Left forelimb (tissue), 1 donor: ENCODE results near the gene COL13A1.
A peak's percentile ranks its signal among the peaks of the same experiment; 100 is the strongest.

Source experiments
- DNase-seq: peaks from one replicate; pipeline ENCODE4 v3.0.0-alpha.2; 2018; ENCODE audit warnings: low spot score

Gene COL13A1

DNA sequence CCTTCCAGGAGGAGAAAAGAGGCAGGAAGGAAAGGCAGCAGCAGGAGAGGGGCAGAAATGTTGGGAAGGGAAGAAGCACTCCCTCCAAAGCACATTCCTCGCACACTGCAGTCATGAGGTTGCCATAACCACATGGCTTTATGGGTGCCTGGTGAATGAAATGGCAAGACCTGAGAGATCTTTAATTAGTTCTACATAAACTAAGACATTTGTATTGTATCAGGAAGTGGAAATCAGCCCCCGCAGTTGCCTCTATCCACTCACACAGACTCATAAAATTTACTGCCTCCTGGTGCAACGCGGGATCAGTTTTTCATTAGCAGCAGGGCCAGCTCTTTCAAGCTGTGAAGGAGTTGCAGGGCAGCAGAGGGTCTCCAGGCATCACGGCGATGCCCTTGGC is 106.4 kb downstream of the COL13A1 start:
- no peak for DNase-seq

DNA sequence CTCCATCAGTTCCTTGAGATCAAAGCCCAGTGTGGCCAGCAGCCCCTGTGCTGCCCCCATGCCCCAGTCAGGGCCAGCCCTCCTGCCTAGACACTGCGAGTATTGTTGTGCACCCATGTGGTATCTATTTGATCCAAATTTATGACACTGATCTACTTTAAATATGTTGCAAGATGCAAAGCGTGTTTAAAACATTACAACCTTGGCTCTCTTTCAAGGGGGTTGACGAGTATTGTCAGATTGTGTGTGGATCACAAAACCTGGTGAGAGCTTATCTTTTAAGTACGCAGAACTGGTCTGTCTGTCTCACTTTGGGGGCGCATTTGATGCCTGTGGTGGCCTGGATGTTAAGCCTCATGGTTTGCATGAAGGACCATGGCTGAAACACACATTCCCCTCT is 108.9 kb downstream of the COL13A1 start:
- no peak for DNase-seq

DNA sequence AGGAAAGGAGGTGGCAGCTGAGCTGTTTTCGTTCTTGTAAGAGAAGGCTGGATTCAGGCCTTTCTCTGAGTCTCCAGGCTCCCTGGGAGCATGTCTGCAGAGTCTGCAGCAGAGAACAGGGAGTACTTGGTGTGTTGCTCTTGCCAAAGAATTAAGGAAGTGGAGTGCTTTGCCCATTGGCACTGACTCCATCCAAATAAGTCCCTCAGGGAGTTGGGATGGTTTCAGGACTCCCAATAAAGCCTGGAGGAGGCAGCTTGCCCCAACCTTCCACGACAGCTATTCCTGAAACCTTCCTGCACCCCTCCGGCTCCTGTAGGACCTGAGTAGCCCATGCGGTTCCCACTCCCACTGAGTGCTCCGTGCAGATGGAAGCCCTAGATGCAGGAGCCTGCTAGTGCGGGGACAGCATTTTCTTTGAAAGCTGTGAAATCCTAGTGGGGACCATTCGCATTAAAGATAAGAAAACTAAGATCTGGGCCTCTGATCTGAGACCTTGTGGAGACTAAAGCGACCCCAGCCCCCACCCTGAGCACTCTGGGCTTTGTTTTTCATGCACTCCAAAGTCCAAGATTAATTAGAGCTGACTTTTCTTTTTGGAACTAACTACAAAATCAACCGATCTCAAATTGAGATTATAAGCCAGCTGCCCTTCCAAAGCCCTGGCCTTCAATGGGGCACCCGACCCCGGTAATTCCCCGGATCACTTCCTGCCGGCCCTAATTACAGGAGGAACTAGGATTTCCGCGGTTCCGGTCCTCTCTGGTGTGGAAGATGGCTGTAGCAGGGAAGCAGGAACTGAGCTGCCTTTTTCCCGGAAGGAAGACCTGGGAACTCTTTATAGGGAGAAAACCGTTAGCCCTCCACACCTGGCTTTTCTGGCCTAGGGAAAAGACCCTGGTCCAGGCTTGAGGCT is 110.2 kb downstream of the COL13A1 start:
- DNase-seq = no peak

DNA sequence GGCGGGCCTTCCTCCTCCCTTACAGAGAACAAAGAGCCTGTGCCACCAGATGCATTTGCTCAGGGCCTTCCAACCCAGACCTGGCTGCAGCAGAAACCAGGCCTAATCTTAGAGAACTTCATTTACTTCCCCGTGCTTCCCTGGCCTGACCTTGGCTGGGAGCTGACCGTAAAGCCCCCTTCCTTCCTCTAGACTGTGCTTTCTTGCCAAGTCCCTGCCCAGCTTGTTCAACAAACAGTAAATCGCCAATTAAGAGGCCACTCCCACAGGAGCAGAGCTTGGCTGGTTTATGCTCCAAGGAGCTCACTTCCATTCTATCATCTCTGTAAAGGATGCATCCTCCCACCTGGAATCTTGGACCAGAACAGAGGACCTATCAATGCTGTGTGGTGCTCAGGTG is 110.9 kb downstream of the COL13A1 start:
- DNase-seq = no peak

- DNase-seq = no peak
Observed at GRCh38 chr10:69913606-69914382, 112.1 kb downstream of the COL13A1 start.

- peak; percentile 79 for DNase-seq
Observed at GRCh38 chr10:69914398-69915214, 112.9 kb downstream of the COL13A1 start.

DNA sequence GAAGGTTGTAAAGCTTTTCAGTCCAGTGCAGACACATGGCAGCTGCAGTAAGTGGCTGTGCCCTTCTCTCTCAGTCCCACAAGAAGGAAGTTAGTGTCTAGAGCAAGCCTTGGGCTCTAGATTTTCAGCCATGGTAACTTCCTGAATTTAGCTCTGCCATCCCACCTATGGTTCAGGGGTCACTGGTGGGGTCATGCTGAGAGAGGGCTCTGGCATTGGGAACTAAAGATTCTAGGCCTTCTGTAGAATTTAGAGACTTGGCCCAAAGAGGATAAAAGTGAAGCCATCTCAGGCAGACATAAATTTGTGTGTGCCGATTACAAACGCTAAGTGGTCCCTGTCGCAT is 113.5 kb downstream of the COL13A1 start:
- DNase-seq = no peak

DNA sequence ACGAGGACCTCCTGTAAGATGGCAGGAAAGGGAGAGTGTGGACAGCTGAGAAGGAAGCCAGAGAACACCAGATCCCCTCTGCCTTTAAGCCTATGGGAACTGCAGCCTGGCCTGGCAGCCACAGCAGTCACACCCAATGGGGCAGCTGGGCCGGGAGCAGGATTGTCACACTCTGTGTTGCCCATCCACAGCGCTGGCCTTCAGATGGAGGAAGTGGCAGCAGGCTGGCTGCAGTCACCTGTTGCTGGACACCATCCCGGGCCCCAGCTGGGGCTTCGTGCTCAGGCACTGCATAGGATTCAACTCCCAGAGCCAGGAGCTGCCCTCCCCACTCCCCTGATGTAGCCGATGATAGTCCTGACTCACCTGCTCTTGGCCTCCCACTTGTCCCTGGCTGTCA is 114.4 kb downstream of the COL13A1 start:
- no peak for DNase-seq

DNA sequence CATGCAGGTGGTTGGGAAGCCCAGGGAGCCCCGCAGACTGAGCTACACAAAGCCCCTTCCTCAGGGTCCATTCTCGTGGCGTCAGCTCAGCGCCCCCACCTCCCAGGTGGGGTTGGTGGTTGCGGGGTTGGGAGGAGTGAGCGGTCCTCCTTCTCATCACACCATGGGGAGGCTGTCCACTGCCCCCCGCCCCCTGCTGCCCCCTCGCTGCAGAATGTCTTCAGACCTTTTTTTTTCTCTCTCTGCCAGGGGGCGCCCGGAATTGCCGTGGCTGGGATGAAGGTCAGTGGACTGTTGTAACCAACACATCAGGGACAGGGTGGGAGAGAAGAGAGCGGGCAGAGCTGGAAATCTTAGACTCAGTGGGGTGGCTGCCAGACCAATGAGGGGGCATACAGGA is 116.3 kb downstream of the COL13A1 start:
- DNase-seq = no peak

GRCh38 chr10:69919250-69919649 is 117.5 kb downstream of the COL13A1 start:
- no peak for DNase-seq

- no peak for DNase-seq
Observed at GRCh38 chr10:69925111-69925510, 123.4 kb downstream of the COL13A1 start.

GRCh38 chr10:69928339-69928738 is 126.6 kb downstream of the COL13A1 start:
- no peak for DNase-seq

DNA sequence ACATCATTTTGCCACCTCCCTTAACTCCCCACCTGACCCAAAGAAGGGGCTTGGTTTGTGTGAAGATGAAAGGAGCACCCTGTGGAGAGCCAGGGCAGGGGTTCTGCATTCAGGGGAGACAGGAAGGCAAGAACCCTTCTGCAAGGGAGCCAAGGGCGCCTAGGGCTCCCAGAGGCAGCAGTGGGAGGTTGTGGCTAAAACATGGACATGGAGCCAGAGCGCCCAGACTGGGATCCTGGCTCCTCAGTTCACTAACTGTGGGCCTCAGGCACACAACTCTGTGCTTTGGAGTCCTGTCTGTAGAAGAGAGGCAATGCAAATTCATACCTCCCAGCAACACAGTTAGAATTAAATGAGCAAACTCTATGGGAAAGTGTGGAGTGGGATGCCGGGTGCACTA is 127.9 kb downstream of the COL13A1 start:
- no peak for DNase-seq

DNA sequence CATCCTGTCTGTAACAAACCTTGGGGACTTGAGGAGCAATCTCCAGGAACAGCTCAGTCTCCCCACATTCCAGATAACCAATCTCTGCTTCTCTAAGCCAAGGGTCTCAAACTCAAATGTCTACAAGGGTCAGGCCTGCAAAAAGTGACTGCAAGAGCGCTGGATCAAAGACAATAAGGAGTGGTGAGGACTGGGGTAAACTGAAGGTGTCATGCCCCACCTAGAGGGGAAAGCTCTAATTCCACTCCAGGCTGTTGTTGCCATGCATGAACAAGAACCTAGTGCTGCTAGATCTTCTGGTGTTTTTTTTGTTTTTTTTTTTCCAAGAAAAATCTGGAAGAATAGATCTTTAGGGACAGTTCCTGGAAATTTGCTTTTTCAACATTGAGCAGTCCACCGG is 133.1 kb downstream of the COL13A1 start:
- DNase-seq = no peak

GRCh38 chr10:69936091-69936490 is 134.4 kb downstream of the COL13A1 start:
- DNase-seq = no peak

- no peak for DNase-seq
Observed at GRCh38 chr10:69938541-69938991, 136.9 kb downstream of the COL13A1 start.

GRCh38 chr10:69939061-69939460 is 137.4 kb downstream of the COL13A1 start:
- no peak for DNase-seq

DNA sequence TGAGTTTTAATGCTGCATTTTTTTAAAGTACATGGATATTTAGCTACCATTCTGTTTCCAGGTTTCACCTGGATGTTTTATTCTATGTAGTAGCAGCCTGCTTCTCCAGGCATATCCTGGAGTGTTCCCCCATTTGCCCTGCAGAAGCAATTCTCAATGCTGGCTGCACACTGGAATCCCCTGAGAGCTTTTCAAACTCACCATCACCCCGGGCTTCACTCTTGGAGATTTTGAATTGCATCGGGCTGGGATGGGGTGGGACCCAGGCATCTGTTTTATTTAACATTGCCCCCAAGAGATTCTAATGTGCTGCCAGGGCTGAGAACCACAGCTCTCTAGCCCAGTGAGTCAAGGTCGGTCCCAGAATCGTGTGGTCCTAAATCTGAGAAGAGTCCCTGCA is 137.8 kb downstream of the COL13A1 start:
- no peak for DNase-seq

DNA sequence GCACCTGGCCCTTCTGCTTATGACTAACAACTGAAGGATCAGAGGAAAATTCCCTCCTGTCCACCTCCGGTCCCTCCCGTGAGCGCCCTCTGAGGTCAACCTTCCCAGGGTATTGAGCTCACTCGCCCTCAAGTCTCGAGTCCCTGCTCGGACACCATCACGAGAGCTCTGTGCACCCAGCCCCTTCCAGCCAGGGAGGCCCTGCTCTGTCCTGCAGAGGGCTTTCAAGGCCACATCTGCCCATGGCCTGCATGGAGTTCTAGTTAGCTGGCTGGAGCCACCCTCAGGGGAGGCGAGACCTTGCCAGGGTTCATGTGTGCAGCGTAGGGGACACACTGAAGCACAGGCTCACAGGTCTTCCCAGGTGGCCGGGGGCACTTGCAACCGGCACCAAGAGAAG is 140.0 kb downstream of the COL13A1 start:
- no peak for DNase-seq

DNA sequence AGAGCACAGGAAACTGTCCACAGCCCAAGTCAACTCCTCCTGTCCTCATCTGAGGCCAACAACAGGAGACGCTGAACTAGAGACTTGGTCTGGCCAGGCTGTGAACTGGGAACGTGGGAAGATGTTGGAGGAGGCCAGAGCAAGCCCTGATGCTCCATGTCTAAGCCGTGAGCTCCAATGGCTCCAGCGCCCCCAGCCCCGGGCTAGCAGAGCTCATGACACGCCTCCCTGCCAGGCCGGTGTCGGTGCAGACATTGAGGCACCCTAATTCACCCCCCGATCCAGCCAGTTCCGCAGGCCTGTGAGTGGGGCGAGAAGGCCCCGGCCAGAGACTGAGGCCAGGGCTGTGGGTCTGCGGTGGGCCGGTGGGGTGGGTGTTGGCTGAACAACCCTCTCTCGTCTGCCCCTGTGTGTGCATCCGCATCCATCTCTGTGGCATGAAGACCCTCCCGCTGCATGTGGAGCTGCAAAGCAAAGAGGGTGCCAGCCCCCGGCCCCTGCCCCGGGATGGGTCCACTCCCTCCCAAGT is 141.7 kb downstream of the COL13A1 start:
- no peak for DNase-seq

DNA sequence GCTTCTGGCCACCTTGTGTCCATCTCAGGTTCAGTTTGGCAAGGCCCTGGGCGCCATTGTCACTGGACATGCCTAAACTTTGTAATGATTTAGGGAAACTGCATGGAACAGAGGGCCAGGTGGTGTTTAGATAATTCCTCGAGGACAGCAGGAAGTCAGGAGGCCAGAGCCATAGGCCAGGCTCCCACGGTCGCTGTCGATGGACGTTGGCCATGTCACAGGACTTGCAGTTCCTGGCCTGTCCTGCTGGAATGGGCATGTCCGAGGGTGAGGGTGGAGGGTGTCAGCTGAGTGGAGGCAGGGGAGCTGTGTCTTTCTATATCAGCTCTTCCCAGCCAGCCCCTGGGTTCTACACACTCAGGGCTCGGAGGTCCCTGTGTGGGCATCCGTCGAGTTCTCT is 143.1 kb downstream of the COL13A1 start:
- DNase-seq = no peak

GRCh38 chr10:69948261-69948660 is 146.6 kb downstream of the COL13A1 start:
- no peak for DNase-seq
